ENCODE data around the gene NPC2. TPM values are rescaled to one million over a fixed set of nuclear protein-coding genes. Genes with fewer than 3 reads are reported as not detected.

NPC2 gene
- polyA plus RNA-seq, 1 donor from 2014 or later, result 46.8 TPM

- Histone ChIP-seq H4K20me1 (ENCODE audit: insufficient read depth) (no peaks in the 10 kb centered on the region), H3F3A (ENCODE audit: insufficient read depth, low read length, poor library complexity, severe bottlenecking) (no peaks in the 10 kb centered on the region), H3K79me2 (replicated peaks; ENCODE audit: insufficient read depth, low read length) (no peaks in the 10 kb centered on the region), H3K4me3 (ENCODE audit: low read length) (peak overlapping the region; percentile 34), H3K4me2 (ENCODE audit: low read length) (peak overlapping the region; percentile 28), H3K36me3 (ENCODE audit: insufficient read depth, low read length) (no peaks in the 10 kb centered on the region), H3K27me3 (ENCODE audit: insufficient read depth, low read depth, low read length) (no peaks in the 10 kb centered on the region), H3K9me2 (ENCODE audit: insufficient read depth, low read length) (no peaks in the 10 kb centered on the region), H3K9me3 (ENCODE audit: low read length) (no peaks in the 10 kb centered on the region), H3K27ac (ENCODE audit: low read length) (peak overlapping the region; percentile 54), H2AFZ (ENCODE audit: low read depth, low read length) (peak overlapping the region; percentile 41), H3K9ac (ENCODE audit: low read length) (peak overlapping the region; percentile 22)
- TF ChIP-seq CTCF (IDR thresholded peaks at IDR 0.05; ENCODE audit: poor library complexity, severe bottlenecking) (no peak), POLR2AphosphoS5 (IDR thresholded peaks at IDR 0.05) (no peak), SMC3 (conservative IDR thresholded peaks at IDR 0.05; ENCODE audit: poor library complexity) (no peak), REST (IDR thresholded peaks at IDR 0.05; ENCODE audit: borderline replicate concordance) (no peak), TAF1 (IDR thresholded peaks at IDR 0.05; ENCODE audit: low read depth) (no peak), MXI1 (conservative IDR thresholded peaks at IDR 0.05; ENCODE audit: poor library complexity, severe bottlenecking) (no peak), EP300 (conservative IDR thresholded peaks at IDR 0.05; ENCODE audit: poor library complexity, severe bottlenecking) (no peak), RAD21 (conservative IDR thresholded peaks at IDR 0.05) (no peak), EZH2 (IDR thresholded peaks at IDR 0.05; ENCODE audit: borderline replicate concordance, insufficient read depth, low read length, poor library complexity, severe bottlenecking) (no peak)
Observed at GRCh38 chr14:74476107-74476506, 17.0 kb downstream of the NPC2 start.

GRCh38 chr14:74475678-74476077, 17.4 kb downstream of the NPC2 start:
- H3K79me2 ChIP-seq (replicated peaks; ENCODE audit: insufficient read depth, low read length), result no peaks in the 10 kb centered on the region
- peak overlapping the region; percentile 54 for H3K27ac ChIP-seq (ENCODE audit: low read length)
- H3K27me3 ChIP-seq (ENCODE audit: insufficient read depth, low read depth, low read length), result no peaks in the 10 kb centered on the region
- no peak overlapping the region for H3K4me2 ChIP-seq (ENCODE audit: low read length)
- H2AFZ ChIP-seq (ENCODE audit: low read depth, low read length), result no peak overlapping the region
- no peaks in the 10 kb centered on the region for H4K20me1 ChIP-seq (ENCODE audit: insufficient read depth)
- H3K9me3 ChIP-seq (ENCODE audit: low read length), result no peaks in the 10 kb centered on the region
- H3K9ac ChIP-seq (ENCODE audit: low read length), result no peak overlapping the region
- H3K36me3 ChIP-seq (ENCODE audit: insufficient read depth, low read length), result no peaks in the 10 kb centered on the region
- TF ChIP-seq POLR2AphosphoS5 (IDR thresholded peaks at IDR 0.05) (no peak), REST (IDR thresholded peaks at IDR 0.05; ENCODE audit: borderline replicate concordance) (no peak), CTCF (IDR thresholded peaks at IDR 0.05; ENCODE audit: poor library complexity, severe bottlenecking) (no peak), TAF1 (IDR thresholded peaks at IDR 0.05; ENCODE audit: low read depth) (no peak), EZH2 (IDR thresholded peaks at IDR 0.05; ENCODE audit: borderline replicate concordance, insufficient read depth, low read length, poor library complexity, severe bottlenecking) (no peak), EP300 (conservative IDR thresholded peaks at IDR 0.05; ENCODE audit: poor library complexity, severe bottlenecking) (no peak), SMC3 (conservative IDR thresholded peaks at IDR 0.05; ENCODE audit: poor library complexity) (no peak), MXI1 (conservative IDR thresholded peaks at IDR 0.05; ENCODE audit: poor library complexity, severe bottlenecking) (no peak), RAD21 (conservative IDR thresholded peaks at IDR 0.05) (no peak)
- H3K4me3 ChIP-seq (ENCODE audit: low read length), result no peak overlapping the region
- H3K9me2 ChIP-seq (ENCODE audit: insufficient read depth, low read length), result no peaks in the 10 kb centered on the region
- no peaks in the 10 kb centered on the region for H3F3A ChIP-seq (ENCODE audit: insufficient read depth, low read length, poor library complexity, severe bottlenecking)

Measured in neural cell (in vitro differentiated cells).